HTERT RPE-1 (cell line): ENCODE measurements around the gene MIER3.

ENCODE experiments used
- in situ Hi-C: fragments of 300-500 bp; cut with MboI; formaldehyde crosslinking; loops from 4 replicates; pipeline ENCODE4 v1.14.3; 2020; ENCODE audit warnings: low sequenced_read_pairs

Gene MIER3

DNA sequence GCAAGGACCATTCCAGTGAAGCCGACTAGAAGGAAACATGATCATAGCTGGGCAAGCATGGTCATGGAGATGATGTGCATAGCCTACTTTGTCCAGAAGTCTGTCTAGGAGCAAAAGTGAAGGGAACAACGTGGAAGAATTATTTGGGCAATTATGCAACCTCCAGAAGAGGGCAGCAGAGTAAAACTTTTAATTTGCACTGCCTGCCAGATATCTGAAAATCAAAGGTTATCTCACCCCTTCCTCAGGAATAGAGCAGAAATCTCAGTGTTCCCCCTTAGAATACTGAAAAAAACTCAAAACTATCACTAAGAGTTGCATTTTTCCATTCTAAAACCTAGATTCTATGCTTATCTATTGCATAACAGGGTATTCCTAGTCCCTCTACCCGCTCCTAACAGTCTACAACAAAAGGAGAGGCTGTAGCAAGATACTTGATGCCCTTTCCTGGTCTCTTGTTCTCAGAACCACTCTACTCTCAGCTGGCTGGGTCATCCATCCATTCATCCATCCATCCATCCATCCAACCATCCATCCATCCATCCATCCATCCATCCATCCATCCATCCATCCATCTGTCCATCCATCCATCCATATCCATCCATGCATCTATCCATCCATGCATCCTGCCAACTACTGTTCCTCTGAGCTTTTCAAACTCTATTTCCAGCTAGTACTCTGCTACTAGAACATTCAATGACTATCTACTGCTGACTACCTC lies 50.9 kb downstream of the MIER3 start:
- in situ Hi-C loops = no loop called here

DNA sequence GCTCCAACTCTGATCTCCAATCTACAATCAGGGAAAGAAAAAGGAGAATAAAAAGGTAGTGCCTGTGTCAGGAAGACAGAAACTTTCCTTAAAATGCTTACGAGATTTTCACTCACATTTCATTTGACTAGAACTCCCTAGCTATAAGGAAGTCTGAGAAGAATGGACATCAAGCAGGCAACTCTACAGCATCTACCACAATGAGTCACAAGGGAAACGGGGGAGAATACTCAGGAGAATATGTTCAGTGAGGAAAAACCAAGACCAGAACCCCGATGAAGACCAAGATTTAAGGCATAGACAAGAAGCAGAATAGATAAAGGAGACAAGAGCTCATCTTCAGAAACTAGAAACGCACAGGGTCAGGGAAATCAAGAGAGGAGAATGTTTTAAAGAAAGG lies 51.5 kb downstream of the MIER3 start:
- in situ Hi-C loops = no loop called here

DNA sequence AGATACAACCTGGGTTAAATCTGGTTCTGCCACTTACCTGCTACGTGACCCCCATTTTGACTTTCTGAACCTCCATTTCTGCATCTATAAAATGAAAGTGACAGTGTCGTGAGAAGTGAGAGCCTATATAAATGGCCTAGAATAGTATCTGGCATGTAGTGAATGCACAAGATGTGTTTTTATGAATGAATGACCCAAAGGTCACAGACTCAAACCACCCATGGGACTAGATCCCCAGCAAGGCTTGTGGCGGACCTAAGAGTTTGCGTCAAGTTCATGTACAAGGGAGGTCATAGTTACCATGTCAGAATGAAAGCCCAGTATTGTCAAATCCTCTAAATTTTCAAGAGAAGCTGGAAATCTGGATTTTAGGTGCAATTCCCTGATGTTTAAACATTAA lies 53.7 kb downstream of the MIER3 start:
- in situ Hi-C loops = no loop called here

DNA sequence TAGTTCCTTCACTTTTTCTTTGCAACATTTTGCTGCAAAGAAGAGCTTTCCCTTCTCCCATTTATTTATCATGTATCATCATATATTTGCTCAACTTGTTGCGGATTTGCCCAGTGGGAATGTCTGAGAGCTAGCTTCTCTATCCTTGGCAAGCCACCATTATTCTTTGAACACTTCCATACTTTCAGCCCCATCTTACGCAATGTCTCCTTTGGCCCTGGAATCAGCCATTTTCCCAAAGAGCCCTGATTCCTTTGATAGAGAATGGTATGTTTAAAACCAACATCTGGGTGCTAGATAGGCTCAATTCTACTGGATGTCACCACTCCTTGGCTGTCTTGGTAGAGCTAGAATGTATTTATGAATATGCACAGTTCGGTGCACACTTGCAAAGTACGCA lies 55.2 kb downstream of the MIER3 start:
- in situ Hi-C loops = no loop called here

GRCh38 chr5:56893251-56893951 lies 58.5 kb downstream of the MIER3 start:
- in situ Hi-C loops = no loop called here

DNA sequence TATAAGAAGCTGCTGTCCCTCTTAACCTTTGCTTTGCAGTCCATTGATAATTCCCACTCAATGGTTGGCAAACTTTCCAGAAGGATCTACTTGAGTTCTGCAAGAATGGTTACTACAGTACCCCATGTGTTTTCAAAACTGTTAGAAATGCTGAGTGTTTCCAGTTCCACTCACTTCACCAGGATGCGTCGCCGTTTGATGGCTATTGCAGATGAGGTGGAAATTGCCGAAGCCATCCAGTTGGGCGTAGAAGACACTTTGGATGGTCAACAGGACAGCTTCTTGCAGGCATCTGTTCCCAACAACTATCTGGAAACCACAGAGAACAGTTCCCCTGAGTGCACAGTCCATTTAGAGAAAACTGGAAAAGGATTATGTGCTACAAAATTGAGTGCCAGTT lies 70.4 kb downstream of the MIER3 start:
- in situ Hi-C loops = no loop called here

DNA sequence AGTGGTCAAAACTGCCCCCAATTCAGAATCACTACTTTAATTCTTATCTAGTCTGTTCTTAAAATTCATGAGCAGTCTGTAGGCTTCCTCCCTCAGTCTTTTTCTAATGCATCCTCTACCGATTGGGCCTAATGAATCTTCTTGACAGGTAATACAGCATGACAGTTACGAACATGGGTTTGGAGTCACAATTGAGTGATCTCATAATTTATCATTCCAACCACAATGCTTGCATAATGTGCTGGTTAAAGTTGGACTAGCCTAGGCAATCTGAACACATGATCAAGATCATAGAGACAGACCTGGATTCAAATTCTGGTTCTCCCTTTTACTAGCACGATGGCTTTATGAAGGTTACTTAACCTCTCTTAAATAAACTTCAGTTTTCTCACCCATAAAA lies 75.6 kb downstream of the MIER3 start:
- in situ Hi-C loops = no loop called here

- in situ Hi-C loops = no loop called here
These were observed 78.9 kb downstream of the MIER3 start for GRCh38 chr5:56873056-56873455.

- in situ Hi-C loops = no loop called here
These were observed 80.1 kb downstream of the MIER3 start for GRCh38 chr5:56871777-56872176.
